ENCODE data around the gene GSTM4. TPM values are rescaled to one million over a fixed set of nuclear protein-coding genes. Genes with fewer than 3 reads are reported as not detected.

GSTM4 gene
- total and polyA plus RNA-seq, 9 of the 15 experiments (the other 6 are each of a cell fraction or from before 2014, with no cell fraction given), result 18.8 to 53.4 (median 38.8) TPM

DNA sequence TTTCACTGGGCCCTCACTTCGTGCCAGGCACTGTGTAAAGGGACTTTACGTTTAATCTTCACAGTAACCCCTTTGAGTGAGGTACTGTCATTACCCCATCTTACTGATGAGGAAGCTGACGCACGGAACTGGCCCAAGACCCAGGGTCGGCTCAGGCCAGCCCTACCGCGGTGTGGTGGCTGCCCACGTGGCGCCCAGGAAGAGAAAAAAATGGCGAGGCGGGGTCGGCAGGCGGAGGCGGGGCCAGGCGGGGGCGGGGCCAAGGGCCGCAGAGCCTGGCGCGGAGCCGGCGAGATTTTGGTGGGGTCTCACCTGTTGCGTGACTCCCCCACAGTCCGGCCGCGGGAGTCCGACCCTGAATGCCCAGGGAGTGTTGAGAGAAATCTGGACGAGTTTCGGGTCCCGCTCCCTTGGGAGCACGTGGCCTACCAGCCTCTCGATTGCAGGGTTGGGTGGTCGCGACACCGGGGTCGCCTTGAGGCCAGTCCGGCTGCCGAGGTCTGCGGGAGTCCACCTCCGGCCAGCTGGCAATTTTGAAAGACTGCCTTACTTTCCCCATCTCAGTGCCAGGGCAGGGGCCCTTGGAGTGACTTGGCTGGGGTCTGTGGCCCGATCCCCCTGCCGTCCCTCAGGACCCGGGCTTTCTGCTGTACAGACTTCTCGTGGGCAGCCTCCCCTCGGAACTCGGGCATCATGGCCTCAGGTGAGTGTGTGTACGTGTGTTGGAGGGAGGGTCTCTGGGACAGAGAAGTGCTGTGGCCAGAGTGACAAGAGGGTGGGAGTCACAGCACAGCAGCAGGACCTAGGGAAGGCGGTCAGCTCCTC lies 36.1 kb upstream of the GSTM4 start, which contains the start of the genes AMPD2 and GNAT2 (continued):
- TF ChIP-seq, protein P1, sequence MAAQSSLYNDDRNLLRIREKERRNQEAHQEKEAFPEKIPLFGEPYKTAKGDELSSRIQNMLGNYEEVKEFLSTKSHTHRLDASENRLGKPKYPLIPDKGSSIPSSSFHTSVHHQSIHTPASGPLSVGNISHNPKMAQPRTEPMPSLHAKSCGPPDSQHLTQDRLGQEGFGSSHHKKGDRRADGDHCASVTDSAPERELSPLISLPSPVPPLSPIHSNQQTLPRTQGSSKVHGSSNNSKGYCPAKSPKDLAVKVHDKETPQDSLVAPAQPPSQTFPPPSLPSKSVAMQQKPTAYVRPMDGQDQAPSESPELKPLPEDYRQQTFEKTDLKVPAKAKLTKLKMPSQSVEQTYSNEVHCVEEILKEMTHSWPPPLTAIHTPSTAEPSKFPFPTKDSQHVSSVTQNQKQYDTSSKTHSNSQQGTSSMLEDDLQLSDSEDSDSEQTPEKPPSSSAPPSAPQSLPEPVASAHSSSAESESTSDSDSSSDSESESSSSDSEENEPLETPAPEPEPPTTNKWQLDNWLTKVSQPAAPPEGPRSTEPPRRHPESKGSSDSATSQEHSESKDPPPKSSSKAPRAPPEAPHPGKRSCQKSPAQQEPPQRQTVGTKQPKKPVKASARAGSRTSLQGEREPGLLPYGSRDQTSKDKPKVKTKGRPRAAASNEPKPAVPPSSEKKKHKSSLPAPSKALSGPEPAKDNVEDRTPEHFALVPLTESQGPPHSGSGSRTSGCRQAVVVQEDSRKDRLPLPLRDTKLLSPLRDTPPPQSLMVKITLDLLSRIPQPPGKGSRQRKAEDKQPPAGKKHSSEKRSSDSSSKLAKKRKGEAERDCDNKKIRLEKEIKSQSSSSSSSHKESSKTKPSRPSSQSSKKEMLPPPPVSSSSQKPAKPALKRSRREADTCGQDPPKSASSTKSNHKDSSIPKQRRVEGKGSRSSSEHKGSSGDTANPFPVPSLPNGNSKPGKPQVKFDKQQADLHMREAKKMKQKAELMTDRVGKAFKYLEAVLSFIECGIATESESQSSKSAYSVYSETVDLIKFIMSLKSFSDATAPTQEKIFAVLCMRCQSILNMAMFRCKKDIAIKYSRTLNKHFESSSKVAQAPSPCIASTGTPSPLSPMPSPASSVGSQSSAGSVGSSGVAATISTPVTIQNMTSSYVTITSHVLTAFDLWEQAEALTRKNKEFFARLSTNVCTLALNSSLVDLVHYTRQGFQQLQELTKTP (IDR thresholded peaks at IDR 0.05; ENCODE audit: low read depth in 1 of 2, partially characterized antibody in 2 of 2), result no peak
- no peak for TF ChIP-seq ZC3H8 (IDR thresholded peaks at IDR 0.05)
- TF ChIP-seq, protein P2, sequence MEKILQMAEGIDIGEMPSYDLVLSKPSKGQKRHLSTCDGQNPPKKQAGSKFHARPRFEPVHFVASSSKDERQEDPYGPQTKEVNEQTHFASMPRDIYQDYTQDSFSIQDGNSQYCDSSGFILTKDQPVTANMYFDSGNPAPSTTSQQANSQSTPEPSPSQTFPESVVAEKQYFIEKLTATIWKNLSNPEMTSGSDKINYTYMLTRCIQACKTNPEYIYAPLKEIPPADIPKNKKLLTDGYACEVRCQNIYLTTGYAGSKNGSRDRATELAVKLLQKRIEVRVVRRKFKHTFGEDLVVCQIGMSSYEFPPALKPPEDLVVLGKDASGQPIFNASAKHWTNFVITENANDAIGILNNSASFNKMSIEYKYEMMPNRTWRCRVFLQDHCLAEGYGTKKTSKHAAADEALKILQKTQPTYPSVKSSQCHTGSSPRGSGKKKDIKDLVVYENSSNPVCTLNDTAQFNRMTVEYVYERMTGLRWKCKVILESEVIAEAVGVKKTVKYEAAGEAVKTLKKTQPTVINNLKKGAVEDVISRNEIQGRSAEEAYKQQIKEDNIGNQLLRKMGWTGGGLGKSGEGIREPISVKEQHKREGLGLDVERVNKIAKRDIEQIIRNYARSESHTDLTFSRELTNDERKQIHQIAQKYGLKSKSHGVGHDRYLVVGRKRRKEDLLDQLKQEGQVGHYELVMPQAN (IDR thresholded peaks at IDR 0.05; ENCODE audit: borderline replicate concordance), result peak; percentile 96
- TF ChIP-seq CCNT2 (IDR thresholded peaks at IDR 0.05; ENCODE audit: borderline replicate concordance, extremely low read depth, insufficient read length, low read depth, low read length), result peak; percentile 81
- TF ChIP-seq MAFG (tag; conservative IDR thresholded peaks at IDR 0.05), result no peak
- TF ChIP-seq ZKSCAN1 (IDR thresholded peaks at IDR 0.05; ENCODE audit: low read depth, low read length), result no peak; the same call in 1 of the 2 replicates
- TF ChIP-seq NFE2L1 (tag; IDR thresholded peaks at IDR 0.05; ENCODE audit: borderline replicate concordance, low read depth), result no peak
- TF ChIP-seq, protein P3, sequence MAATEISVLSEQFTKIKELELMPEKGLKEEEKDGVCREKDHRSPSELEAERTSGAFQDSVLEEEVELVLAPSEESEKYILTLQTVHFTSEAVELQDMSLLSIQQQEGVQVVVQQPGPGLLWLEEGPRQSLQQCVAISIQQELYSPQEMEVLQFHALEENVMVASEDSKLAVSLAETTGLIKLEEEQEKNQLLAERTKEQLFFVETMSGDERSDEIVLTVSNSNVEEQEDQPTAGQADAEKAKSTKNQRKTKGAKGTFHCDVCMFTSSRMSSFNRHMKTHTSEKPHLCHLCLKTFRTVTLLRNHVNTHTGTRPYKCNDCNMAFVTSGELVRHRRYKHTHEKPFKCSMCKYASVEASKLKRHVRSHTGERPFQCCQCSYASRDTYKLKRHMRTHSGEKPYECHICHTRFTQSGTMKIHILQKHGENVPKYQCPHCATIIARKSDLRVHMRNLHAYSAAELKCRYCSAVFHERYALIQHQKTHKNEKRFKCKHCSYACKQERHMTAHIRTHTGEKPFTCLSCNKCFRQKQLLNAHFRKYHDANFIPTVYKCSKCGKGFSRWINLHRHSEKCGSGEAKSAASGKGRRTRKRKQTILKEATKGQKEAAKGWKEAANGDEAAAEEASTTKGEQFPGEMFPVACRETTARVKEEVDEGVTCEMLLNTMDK (IDR thresholded peaks at IDR 0.05; ENCODE audit: borderline replicate concordance, insufficient read depth, low read depth, low read length, poor library complexity, severe bottlenecking), result no peak
- TF ChIP-seq ZNF780A (CRISPR knock-in tag; IDR thresholded peaks at IDR 0.05), result no peak
- no peak for TF ChIP-seq EWSR1 (IDR thresholded peaks at IDR 0.05; ENCODE audit: borderline replicate concordance, low read depth, partially characterized antibody)
- TF ChIP-seq RBM39 (optimal IDR thresholded peaks at IDR 0.05; ENCODE audit: low read depth, low read length), result no peak
- peak; percentile 10; the same call in 1 of the 2 replicates for TF ChIP-seq ESRRA (IDR thresholded peaks at IDR 0.05; ENCODE audit: borderline replicate concordance, low read depth)
- peak; percentile 65 for TF ChIP-seq GABPA (tag; conservative IDR thresholded peaks at IDR 0.05; ENCODE audit: low read depth)
- TF ChIP-seq, protein P4, sequence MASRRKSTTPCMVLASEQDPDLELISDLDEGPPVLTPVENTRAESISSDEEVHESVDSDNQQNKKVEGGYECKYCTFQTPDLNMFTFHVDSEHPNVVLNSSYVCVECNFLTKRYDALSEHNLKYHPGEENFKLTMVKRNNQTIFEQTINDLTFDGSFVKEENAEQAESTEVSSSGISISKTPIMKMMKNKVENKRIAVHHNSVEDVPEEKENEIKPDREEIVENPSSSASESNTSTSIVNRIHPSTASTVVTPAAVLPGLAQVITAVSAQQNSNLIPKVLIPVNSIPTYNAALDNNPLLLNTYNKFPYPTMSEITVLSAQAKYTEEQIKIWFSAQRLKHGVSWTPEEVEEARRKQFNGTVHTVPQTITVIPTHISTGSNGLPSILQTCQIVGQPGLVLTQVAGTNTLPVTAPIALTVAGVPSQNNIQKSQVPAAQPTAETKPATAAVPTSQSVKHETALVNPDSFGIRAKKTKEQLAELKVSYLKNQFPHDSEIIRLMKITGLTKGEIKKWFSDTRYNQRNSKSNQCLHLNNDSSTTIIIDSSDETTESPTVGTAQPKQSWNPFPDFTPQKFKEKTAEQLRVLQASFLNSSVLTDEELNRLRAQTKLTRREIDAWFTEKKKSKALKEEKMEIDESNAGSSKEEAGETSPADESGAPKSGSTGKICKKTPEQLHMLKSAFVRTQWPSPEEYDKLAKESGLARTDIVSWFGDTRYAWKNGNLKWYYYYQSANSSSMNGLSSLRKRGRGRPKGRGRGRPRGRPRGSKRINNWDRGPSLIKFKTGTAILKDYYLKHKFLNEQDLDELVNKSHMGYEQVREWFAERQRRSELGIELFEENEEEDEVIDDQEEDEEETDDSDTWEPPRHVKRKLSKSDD (conservative IDR thresholded peaks at IDR 0.05; ENCODE audit: low read length), result no peak
- no peak for TF ChIP-seq ETV5 (CRISPR knock-in tag; IDR thresholded peaks at IDR 0.05; ENCODE audit: low read depth)

All from K562 (cell line).